ENCODE results near the gene MED15.
A peak's percentile ranks its signal among the peaks of the same experiment; 100 is the strongest.
"Not testable (repeated sequence)": the region's sequence is repeated elsewhere in the genome, so short reads cannot be mapped to it uniquely, and the experiment has no call there.

The MED15 gene

DNA sequence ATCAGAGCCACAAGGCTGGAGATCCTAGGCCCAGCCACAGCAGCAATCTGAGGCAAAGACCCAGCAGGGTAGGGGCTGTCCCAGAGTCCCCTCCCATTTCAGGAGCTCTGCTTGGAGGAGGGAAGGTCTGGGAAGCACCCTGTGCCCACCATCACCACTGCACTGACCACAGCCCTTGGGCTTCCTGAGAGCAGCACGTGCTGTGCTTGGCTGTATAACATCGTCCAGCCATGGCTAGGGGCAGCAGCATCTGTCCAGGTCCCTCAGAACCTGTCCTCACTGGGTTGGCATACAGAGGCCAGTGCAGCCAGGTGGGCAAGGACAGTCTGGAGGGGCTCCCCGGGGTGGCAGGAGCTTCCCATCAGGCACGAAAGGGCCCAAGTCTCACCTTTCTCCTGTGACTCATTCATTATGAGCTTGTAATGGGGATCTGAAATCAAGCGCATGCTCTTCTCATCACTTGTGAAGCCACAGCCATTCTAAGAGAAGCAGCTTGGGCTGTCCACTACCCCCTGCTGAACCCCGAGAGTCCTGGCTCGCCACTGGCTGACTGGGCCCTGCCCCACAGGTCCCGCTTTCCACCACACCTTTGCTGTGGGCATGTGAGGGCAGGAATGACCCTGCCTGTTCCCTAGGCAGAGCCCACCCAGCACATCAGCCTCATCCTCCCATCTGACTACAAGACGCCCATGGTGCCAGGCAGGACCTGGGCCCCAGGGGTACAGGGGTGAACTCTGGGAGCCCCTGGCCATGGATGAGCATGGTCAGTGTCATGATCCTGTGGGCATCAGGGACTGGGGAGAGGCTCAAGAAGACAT is 83.3 kb downstream of the MED15 start:
- DNase-seq (ENCODE audit: low spot score in 2 of 2) (no peak), ATAC-seq (no peak)
- peak overlapping the region; percentile 72 for H3K27ac Mint-ChIP-seq
- no peak overlapping the region for H3K4me3 Mint-ChIP-seq
- H3K9me3 Mint-ChIP-seq = no peaks in the 10 kb centered on the region
- H3K36me3 Mint-ChIP-seq = peaks cover 37% of the 10 kb centered on the region
- peaks cover 14% of the 10 kb centered on the region for H3K4me1 Mint-ChIP-seq

DNA sequence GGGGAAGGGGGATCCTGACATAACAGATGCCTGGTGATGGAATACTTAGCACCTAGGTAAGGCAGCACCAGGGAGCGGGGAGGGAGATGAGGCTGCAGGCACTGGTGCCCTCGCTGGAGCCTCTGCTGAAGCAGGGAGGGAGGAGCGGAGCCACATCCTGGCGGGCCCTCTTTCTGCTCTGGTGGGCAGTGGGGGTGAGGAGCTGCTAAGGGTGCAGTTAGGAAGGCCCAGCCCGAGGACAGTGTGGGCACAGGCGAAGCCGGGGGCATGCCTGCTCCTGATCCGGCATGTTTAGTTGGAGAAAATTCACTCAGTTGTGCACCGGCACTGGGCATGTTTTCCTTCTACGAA is 83.9 kb downstream of the MED15 start:
- Mint-ChIP-seq H3K27ac (peak overlapping the region; percentile 72), H3K4me1 (peaks cover 14% of the 10 kb centered on the region), H3K36me3 (peaks cover 31% of the 10 kb centered on the region), H3K9me3 (no peaks in the 10 kb centered on the region), H3K4me3 (no peak overlapping the region)
- ATAC-seq = no peak
- DNase-seq (ENCODE audit: low spot score in 2 of 2) = no peak

DNA sequence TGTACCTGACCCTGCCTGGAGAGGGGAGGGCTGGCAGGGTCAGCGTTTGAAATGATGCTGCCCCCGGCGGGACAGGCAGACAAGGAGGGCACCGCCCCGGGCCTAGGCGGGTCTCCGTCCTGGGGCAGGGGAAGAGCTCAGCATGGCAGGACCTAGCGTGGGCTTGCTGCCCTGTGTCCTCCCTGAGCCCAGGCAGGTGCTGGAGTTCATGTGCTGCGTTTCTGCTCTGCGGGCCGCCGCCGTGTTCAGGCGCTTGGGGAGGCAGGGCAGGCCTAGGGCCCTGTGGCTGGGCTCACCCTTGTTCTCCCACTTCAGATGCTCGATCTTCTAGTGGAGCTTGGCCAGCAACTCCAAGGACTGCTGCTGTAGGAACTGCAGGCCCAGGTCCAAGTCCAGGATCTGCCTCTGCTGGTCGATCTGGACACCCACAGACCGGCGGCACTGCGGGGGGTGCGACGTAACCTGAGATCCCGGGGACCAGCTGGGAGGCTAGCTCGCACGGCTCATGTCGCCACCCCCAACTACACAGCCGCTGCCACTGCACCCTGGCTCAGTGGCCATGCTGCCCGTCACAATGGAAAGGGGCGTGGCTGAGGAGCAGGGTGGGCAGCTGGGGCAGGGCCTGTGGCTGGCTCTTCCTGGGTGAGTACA is 84.4 kb downstream of the MED15 start:
- ATAC-seq (no peak), DNase-seq (ENCODE audit: low spot score in 2 of 2) (no peak)
- Mint-ChIP-seq H3K27ac (no peak overlapping the region), H3K4me3 (no peak overlapping the region), H3K36me3 (peaks cover 26% of the 10 kb centered on the region), H3K9me3 (no peaks in the 10 kb centered on the region), H3K4me1 (peaks cover 14% of the 10 kb centered on the region)

DNA sequence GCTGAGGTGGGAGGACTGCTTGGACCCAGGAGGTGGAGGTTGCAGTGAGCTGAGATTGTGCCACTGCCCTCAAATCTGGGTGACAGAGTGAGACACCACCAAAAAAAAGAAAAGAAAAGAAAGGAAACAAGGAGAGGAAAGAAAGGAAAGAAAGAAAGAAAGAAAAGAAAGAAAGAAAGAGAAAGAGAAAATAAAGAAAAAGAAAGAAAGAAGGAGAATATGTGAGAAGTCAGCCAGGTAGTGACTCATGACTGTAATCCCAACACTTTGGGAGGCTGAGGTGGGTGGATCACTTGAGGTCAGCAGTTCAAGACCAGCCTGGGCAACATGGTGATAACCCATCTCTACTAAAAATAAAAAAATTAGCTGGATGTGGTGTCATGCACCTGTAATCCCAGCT is 86.6 kb downstream of the MED15 start:
- DNase-seq (ENCODE audit: low spot score in 2 of 2); H3K4me3 Mint-ChIP-seq; H3K27ac Mint-ChIP-seq; H3K9me3 Mint-ChIP-seq; ATAC-seq: not testable (repeated sequence)
- peaks cover 18% of the 10 kb centered on the region for H3K36me3 Mint-ChIP-seq
- peaks cover 14% of the 10 kb centered on the region for H3K4me1 Mint-ChIP-seq

DNA sequence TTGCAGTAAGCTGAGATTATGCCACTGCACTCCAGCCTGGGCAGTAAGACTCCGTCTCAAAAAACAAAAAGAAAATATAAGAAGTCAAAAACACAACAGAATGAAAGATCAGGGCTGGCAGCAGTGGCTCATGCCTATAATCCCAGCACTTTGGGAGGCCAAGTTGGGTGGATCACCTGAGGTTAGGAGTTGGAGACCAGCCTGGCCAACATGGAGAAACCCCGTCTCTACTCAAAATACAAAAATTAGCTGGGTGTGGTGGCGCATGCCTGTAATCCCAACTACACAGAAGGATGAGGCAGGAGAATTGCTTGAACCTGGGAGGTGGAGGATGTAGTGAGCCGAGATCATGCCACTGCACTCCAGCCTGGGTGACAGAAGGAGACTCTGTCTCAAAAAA is 87.1 kb downstream of the MED15 start:
- Mint-ChIP-seq H3K4me1 (peaks cover 14% of the 10 kb centered on the region), H3K27ac (peak overlapping the region; percentile 50), H3K36me3 (peaks cover 13% of the 10 kb centered on the region)
- not testable (repeated sequence) for H3K4me3 Mint-ChIP-seq; H3K9me3 Mint-ChIP-seq; ATAC-seq; DNase-seq (ENCODE audit: low spot score in 2 of 2)

DNA sequence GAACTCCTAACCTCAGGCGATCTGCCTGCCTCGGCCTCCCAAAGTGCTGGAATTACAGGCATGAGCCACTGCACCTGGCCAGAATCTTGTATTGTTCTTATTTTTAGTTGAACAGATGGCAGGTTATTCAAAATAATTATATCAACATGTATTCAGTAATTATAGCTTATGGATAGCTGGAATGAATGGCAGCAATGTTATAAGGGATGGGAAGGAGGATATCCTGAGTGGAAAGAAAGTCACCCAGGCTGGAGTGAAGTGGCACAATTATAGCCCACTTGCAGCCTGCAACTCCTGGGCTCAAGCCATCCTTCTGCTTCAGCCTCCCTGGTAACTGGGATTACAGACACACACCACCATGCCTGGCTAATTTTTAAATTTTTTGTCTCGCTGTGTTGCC is 88.1 kb downstream of the MED15 start:
- Mint-ChIP-seq H3K9me3 (no peaks in the 10 kb centered on the region), H3K36me3 (peaks cover 6% of the 10 kb centered on the region), H3K27ac (no peak overlapping the region)

DNA sequence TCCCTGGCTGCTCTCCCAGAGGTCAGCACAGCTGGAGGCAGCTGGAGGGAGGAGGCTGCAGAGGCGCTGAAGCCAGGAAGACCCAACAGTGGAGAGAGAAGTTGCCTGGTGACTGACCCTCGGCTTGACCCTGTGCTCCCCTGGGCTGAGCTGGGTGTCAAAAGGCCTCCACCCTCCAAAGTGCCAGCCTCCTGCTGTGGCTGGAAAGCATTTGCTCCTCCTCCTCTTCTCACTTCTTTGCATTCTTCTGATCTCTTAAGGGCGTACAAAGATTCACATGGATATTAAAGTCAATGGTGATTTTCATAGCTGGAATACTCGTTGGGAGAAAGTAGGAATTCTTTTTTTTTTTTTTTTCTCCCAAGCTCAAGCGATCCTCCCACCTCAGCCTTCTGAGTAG is 91.7 kb downstream of the MED15 start:
- ATAC-seq = no peak
- peaks cover 1% of the 10 kb centered on the region for H3K4me1 Mint-ChIP-seq
- H3K4me3 Mint-ChIP-seq = no peak overlapping the region
- H3K9me3 Mint-ChIP-seq = no peaks in the 10 kb centered on the region
- no peak overlapping the region for H3K27ac Mint-ChIP-seq
- H3K36me3 Mint-ChIP-seq = peaks cover under 1% of the 10 kb centered on the region
- no peak for DNase-seq (ENCODE audit: low spot score in 2 of 2)

More for the DNA sequence above, 88.1 kb downstream of the MED15 start:
- no peak for ATAC-seq
- Mint-ChIP-seq H3K4me1 (peaks cover 14% of the 10 kb centered on the region), H3K4me3 (no peak overlapping the region)
- no peak for DNase-seq (ENCODE audit: low spot score in 2 of 2)

DNA sequence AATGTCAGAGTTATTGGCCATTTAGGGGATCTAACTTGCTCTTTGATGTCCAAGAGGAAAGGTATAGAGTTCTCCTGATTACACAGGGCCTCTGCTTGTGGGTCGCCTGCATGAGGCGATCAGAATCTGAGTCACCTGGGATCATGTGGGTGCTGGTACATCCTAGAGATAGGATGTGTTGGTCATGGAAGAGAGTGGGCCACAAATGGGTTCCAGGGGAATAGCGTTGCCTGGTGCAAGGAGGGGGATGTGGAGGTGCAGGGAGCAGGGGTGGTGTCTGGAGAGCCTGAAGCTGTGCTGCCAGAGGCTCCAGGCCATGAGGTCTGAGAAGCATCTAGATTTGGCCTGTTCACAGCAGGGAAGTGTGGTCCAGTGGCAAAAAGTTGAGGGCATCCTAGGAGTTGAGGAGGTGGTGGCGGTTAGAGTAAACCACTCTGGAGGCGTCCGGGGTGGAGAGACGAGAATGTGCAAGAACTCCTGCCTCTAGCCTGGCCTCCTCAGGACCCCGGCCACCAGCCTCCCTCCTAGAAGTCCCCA is 92.8 kb downstream of the MED15 start:
- H3K27ac Mint-ChIP-seq = peak overlapping the region; percentile 7
- no peaks in the 10 kb centered on the region for H3K36me3 Mint-ChIP-seq
- ATAC-seq (no peak), DNase-seq (ENCODE audit: low spot score in 2 of 2) (no peak)
- H3K4me1 Mint-ChIP-seq = no peaks in the 10 kb centered on the region
- H3K4me3 Mint-ChIP-seq = no peak overlapping the region
- no peaks in the 10 kb centered on the region for H3K9me3 Mint-ChIP-seq

DNA sequence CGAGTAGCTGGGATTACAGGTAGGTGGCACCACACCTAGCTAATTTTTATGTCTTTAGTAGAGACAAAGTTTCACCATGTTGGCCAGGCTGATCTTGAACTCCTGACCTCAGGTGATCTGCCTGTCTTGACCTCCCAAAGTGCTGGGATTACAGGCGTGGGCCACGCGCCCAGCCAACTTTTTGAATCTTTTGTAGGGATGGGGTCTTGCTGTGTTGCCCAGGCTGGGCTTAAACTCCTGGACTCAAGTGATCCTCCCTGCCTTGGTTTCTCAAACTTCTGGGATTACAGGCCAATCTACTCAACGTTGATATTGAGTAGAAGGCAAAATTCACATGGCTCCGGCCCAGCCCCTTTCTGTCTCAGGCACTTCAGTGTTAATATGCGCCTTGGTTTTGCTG is 93.9 kb downstream of the MED15 start:
- no peak for DNase-seq (ENCODE audit: low spot score in 2 of 2)
- H3K27ac Mint-ChIP-seq = no peak overlapping the region
- no peak overlapping the region for H3K4me3 Mint-ChIP-seq
- H3K4me1 Mint-ChIP-seq = peaks cover 9% of the 10 kb centered on the region
- no peak for ATAC-seq
- no peaks in the 10 kb centered on the region for H3K36me3 Mint-ChIP-seq
- no peaks in the 10 kb centered on the region for H3K9me3 Mint-ChIP-seq

DNA sequence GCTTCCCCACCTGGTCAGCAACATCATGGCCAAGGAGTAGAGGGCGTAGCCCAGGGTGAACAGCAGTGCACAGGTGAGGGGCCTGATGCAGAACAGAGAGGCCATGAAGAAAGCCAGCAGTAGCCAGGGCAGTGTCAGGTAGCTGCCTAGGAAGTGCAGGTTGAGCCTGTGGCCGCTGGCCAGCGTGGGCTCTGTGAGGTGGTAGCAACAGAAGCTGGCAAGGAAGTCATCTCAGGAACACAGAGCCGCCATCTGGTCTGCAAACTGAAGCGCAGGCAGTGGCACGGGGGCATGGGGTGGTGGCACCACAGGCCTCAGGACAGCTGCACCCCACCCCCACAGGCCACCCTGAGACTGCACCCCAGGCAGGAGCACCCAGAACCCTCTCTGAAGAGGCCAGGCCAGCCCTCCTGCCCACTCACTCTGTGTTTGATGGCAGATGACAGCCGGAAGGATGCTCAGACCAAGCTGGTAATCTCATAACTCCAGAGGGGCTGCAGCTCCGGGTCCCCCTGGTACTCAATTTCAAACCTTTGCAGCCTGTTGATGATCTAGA is 95.3 kb downstream of the MED15 start:
- Mint-ChIP-seq H3K27ac (no peak overlapping the region), H3K9me3 (no peaks in the 10 kb centered on the region), H3K4me1 (peaks cover 14% of the 10 kb centered on the region), H3K36me3 (no peaks in the 10 kb centered on the region), H3K4me3 (no peak overlapping the region)
- ATAC-seq (no peak), DNase-seq (ENCODE audit: low spot score in 2 of 2) (no peak)

DNA sequence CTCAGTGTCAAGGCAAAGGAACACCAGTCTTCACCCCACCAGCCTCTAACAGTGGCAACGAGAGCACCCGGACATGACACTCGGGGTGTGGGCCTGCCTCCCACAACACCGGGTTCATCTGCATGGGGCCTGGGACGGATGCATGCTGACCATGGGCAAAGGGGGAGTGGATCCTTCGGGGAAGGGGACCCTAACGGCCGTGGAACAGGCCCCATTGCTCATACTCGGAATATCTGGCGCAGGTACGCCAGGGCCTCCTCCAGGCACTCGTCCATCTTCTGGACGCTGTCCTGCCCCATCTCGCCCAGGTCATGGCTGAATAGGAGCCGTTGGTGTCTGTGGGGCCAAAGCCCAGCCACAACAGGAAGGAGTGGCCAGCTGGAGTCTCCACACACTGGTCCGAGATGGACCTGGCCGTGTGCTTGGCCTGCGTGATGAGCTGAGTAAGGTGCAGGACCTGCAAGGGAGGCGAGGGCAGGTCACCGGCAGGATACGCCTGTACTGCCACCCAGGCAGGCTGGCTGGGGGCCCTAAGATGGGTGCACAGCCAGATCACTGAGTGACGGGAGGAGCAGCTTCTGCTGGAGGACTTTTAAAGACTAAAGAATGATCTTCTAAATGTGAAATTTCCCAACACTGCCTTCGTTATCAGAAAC is 96.8 kb downstream of the MED15 start:
- ATAC-seq = no peak
- Mint-ChIP-seq H3K27ac (no peak overlapping the region), H3K4me1 (peaks cover 14% of the 10 kb centered on the region), H3K4me3 (no peak overlapping the region), H3K36me3 (no peaks in the 10 kb centered on the region), H3K9me3 (no peaks in the 10 kb centered on the region)
- DNase-seq (ENCODE audit: low spot score in 2 of 2) = no peak

DNA sequence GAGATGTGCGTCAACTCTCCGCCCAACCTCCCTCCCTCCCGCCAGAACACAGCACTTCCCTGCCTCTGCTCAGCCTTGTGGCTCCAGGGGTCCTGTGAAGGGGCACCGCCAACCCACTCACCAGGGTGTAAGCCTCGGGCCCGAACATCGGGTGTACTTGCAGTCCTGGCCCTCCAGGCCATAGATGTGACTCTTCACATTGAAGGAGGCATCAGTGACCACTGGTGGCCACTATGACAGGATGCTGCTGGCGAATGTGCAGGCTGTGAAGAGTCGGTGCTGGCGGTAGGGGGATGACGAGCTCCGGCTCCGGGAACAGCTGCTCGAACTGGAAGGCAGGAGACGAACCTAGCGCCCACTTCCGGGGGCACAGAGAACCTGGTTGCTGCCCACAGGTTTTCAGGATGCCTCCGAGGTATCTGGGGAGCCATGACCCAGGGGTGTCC is 97.4 kb downstream of the MED15 start:
- Mint-ChIP-seq H3K36me3 (no peaks in the 10 kb centered on the region), H3K4me3 (no peak overlapping the region), H3K4me1 (peaks cover 18% of the 10 kb centered on the region), H3K9me3 (no peaks in the 10 kb centered on the region), H3K27ac (no peak overlapping the region)
- DNase-seq (ENCODE audit: low spot score in 2 of 2) = no peak
- no peak for ATAC-seq

DNA sequence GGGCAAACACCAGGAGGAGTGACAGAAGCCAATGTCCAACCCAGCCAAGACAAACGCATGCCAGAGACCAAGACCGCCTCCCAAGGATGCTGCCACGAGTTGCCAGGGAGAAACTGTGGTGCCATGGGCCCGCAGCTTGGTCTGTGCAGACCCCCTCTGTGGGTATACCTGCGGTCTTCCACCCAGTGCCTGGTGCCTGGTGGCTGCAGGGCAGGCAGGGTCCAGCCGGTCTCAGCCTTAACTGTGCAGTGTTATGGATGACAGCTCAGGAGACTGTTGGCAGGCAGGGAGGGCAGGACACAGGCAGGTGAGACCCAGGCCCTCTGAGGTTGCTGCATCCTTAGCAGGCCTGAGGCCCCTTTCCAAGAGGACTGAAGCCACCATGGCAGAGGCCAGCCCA is 97.9 kb downstream of the MED15 start:
- peaks cover 23% of the 10 kb centered on the region for H3K4me1 Mint-ChIP-seq
- H3K9me3 Mint-ChIP-seq = no peaks in the 10 kb centered on the region
- DNase-seq (ENCODE audit: low spot score in 2 of 2) (no peak), ATAC-seq (no peak)
- no peaks in the 10 kb centered on the region for H3K36me3 Mint-ChIP-seq
- no peak overlapping the region for H3K4me3 Mint-ChIP-seq
- peak overlapping the region; percentile 37 for H3K27ac Mint-ChIP-seq

DNA sequence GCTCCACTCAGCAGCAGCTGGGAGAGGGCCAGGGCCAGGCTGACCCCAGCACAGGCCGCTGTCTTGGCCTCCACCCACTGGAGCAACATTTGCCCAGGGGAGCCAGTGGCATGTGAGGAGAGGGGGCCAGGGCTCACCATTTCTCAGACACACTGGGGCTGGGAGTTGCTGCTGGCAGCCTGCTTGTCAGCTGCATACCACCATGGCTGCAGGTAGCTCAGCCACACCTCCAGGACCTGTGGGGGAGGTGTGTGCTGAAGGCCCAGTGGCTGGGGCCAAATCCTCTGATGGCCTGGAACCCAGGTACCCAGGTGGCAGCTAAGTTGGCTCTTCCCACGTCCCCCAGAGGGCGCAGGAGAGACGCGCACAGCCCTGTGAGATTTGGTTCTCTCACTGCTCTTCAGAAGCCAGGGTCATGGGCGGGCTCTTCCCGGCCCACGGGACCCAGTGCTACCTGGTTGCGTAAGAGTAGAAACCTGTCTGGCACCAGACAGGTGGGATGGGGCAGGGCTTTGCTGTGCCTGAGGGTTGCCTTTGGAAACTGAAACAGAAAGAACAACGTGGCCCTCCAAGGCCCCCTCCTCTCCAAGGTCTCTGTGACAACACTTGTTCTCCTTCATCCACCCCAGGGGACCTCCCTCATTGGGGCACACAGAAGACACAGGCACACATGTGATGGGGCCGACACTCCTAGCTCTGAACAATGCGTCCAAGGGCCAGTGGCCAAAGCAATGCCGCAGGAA is 98.8 kb downstream of the MED15 start:
- Mint-ChIP-seq H3K4me3 (no peak overlapping the region), H3K36me3 (no peaks in the 10 kb centered on the region), H3K27ac (peak overlapping the region; percentile 37), H3K9me3 (no peaks in the 10 kb centered on the region), H3K4me1 (peaks cover 32% of the 10 kb centered on the region)
- ATAC-seq (peak; percentile 78), DNase-seq (ENCODE audit: low spot score in 2 of 2) (peak; percentile 44 to 79)

DNA sequence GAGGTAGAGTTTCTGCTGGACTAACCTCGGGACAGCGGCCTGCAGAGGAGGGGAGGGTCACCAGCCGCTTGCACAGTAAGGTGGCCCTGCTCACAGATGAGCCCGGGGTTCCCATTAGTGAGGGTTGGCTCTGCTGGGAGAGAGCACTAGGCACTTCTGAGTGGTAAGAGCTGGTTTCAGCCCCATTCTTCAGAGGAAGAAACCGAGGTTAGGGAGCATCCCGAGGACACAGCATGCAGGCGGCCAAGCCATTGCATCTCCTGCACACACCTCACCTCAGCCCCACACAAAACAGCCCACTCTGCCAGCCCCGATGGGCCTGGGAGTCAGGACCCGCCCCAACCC is 99.3 kb downstream of the MED15 start:
- no peak overlapping the region for H3K4me3 Mint-ChIP-seq
- no peaks in the 10 kb centered on the region for H3K36me3 Mint-ChIP-seq
- H3K4me1 Mint-ChIP-seq = peaks cover 36% of the 10 kb centered on the region
- H3K27ac Mint-ChIP-seq = peak overlapping the region; percentile 37
- no peaks in the 10 kb centered on the region for H3K9me3 Mint-ChIP-seq
- DNase-seq (ENCODE audit: low spot score in 2 of 2) (no peak), ATAC-seq (no peak)
